H1 (cell line): ENCODE data around the gene PAAF1.
"Not testable (repeated sequence)": the region's sequence is repeated elsewhere in the genome, so short reads cannot be mapped to it uniquely, and the experiment has no call there.

Experiments
- CEBPB ChIP-seq: IDR thresholded peaks from 2 replicates; pipeline ENCODE4 v1.6.1; 2012; ENCODE audit warnings: low read depth, low read length
- CHD2 ChIP-seq: IDR thresholded peaks from 2 replicates; pipeline ENCODE4 v1.6.1; 2012; ENCODE audit warnings: low read length, improper control_type of control experiment
- EZH2 ChIP-seq: fragments of 200-600 bp; sonication (generic); IDR thresholded peaks from 2 replicates; pipeline ENCODE4 v1.7.1; 2012; ENCODE audit warnings: low read depth, mild to moderate bottlenecking, moderate library complexity, low read length, inconsistent platforms; ENCODE audit not compliant: severe bottlenecking
- GABPA ChIP-seq: IDR thresholded peaks from 2 replicates; pipeline ENCODE4 v1.6.1; 2011; ENCODE audit warnings: mild to moderate bottlenecking, low read length, moderate library complexity, borderline replicate concordance; ENCODE audit not compliant: insufficient read depth
- MAFK ChIP-seq: IDR thresholded peaks from 2 replicates; pipeline ENCODE4 v1.6.1; 2012; ENCODE audit warnings: low read depth, mild to moderate bottlenecking, improper control_type of control experiment, low read length
- NANOG ChIP-seq: IDR thresholded peaks from 2 replicates; pipeline ENCODE4 v1.6.1; 2011; ENCODE audit warnings: low read length, low read depth, mild to moderate bottlenecking, inconsistent platforms; ENCODE audit not compliant: insufficient read depth, poor library complexity, severe bottlenecking
- PHF8 ChIP-seq: fragments of 200-600 bp; sonication (generic); conservative IDR thresholded peaks from 2 replicates; pipeline ENCODE4 v1.7.1; 2012; ENCODE audit warnings: low read depth, mild to moderate bottlenecking, inconsistent platforms, low read length, moderate library complexity
- POLR2A ChIP-seq, 2 experiments: IDR thresholded peaks; 1 replicate in 1 of 2; 2 replicates in 1 of 2; pipeline ENCODE4 v1.6.1; 2011; ENCODE audit warnings: low read depth in 2 of 2, low read length in 2 of 2, mild to moderate bottlenecking in 2 of 2; ENCODE audit errors: control extremely low read depth in 1 of 2
- RFX5 ChIP-seq: IDR thresholded peaks from 2 replicates; pipeline ENCODE4 v1.6.1; 2011; ENCODE audit warnings: low read depth, low read length, improper control_type of control experiment, borderline replicate concordance
- SUZ12 ChIP-seq: fragments of 200-600 bp; sonication (generic); IDR thresholded peaks from 2 replicates; pipeline ENCODE4 v1.6.1; 2012; ENCODE audit warnings: mild to moderate bottlenecking, inconsistent platforms, low read length, moderate library complexity, mixed read lengths
- TAF1 ChIP-seq: IDR thresholded peaks from 2 replicates; pipeline ENCODE4 v1.6.1; 2011; ENCODE audit warnings: mild to moderate bottlenecking, low read depth, low read length
- TF ChIP-seq, protein P1 (sequence below), 3 experiments: IDR thresholded peaks; 1 replicate in 2 of 3; 2 replicates in 1 of 3; pipeline versions ENCODE4 v1.5.1 to v1.6.1; 2011; ENCODE audit warnings: low read length in 3 of 3, mild to moderate bottlenecking in 3 of 3, inconsistent platforms in 2 of 3, low read depth in 1 of 3, moderate library complexity in 1 of 3; ENCODE audit not compliant: insufficient read depth in 1 of 3; ENCODE audit errors: control extremely low read depth in 1 of 3
- TF ChIP-seq, protein P2 (sequence below): IDR thresholded peaks from 2 replicates; pipeline ENCODE4 v1.6.1; 2012; ENCODE audit warnings: inconsistent platforms

DNA sequence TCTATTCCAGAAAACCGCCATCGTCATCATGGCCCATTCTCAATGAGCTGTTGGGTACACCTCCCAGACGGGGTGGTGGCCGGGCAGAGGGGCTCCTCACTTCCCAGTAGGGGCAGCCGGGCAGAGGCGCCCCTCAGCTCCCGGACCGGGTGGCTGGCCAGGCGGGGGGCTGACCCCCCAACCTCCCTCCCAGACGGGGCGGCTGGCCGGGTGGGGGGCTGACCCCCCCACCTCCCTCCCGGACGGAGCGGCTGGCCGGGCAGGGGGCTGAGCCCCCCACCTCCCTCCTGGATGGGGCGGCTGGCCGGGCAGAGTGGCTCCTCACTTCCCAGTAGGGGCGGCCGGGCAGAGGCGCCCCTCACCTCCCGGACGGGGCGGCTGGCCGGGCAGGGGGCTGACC lies 59.2 kb downstream of the PAAF1 start:
- not testable (repeated sequence) for TF ChIP-seq CHD2; NANOG; POLR2A (IDR thresholded peaks at IDR 0.05; ENCODE audit: control extremely low read depth in 1 of 2, low read depth in 2 of 2, low read length in 2 of 2); RFX5; GABPA; CEBPB; EZH2; SUZ12; TAF1; MAFK; PHF8
- TF ChIP-seq, protein P1, sequence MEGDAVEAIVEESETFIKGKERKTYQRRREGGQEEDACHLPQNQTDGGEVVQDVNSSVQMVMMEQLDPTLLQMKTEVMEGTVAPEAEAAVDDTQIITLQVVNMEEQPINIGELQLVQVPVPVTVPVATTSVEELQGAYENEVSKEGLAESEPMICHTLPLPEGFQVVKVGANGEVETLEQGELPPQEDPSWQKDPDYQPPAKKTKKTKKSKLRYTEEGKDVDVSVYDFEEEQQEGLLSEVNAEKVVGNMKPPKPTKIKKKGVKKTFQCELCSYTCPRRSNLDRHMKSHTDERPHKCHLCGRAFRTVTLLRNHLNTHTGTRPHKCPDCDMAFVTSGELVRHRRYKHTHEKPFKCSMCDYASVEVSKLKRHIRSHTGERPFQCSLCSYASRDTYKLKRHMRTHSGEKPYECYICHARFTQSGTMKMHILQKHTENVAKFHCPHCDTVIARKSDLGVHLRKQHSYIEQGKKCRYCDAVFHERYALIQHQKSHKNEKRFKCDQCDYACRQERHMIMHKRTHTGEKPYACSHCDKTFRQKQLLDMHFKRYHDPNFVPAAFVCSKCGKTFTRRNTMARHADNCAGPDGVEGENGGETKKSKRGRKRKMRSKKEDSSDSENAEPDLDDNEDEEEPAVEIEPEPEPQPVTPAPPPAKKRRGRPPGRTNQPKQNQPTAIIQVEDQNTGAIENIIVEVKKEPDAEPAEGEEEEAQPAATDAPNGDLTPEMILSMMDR (IDR thresholded peaks at IDR 0.05; ENCODE audit: control extremely low read depth in 1 of 3, insufficient read depth in 1 of 3, low read depth in 1 of 3, low read length in 3 of 3): not testable (repeated sequence)
- TF ChIP-seq, protein P2, sequence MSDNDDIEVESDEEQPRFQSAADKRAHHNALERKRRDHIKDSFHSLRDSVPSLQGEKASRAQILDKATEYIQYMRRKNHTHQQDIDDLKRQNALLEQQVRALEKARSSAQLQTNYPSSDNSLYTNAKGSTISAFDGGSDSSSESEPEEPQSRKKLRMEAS: not testable (repeated sequence)
